Measurements from ENCODE around the gene ZYX. TPM values are rescaled to one million over a fixed set of nuclear protein-coding genes. Genes with fewer than 3 reads are reported as not detected.

The ZYX gene
- polyA plus RNA-seq, 1 donor (not counting 4 experiments of a cell fraction or from before 2014, with no cell fraction given), result 17.6 TPM

DNA sequence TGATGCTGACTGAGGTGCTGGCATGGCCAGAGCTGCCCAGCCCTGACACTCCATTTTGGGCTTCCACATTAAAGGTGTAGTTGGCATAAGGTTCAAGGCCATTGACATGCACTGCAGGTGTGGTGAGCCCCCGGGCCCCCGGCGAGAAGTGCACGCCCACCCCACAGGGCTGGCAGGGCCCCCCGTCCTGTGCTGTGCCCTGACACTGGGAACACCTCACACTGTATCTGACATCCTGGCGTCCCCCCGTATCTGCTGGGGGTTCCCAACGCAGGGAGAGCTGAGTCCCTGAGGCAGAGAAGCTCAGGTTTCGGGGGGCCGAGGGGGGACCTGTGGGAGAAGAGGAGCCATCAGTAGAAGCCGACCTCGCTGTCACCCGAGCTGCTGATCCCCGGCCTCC lies 17.5 kb downstream of the ZYX start:
- peaks cover 22 to 25% of the 10 kb centered on the region in 2 experiments for H3K36me3 ChIP-seq (ENCODE audit: control insufficient read depth in 2 of 2, extremely low read depth in 1 of 2, insufficient read depth in 2 of 2, low read length in 2 of 2)
- no peak overlapping the region for H2AFZ ChIP-seq (ENCODE audit: control insufficient read depth, low read length)
- no peaks in the 10 kb centered on the region for H3K9me3 ChIP-seq (ENCODE audit: control insufficient read depth, low read depth, low read length)
- dilution Hi-C loops (cut with MboI; ENCODE audit: extremely low pct_ligation_motif_present, low sequenced_read_pairs), result no loop called here
- H3K4me2 ChIP-seq (ENCODE audit: control insufficient read depth, extremely low read depth, insufficient read depth, low read depth, low read length), result no peak overlapping the region
- H3K79me2 ChIP-seq (ENCODE audit: control insufficient read depth, insufficient read depth, low read length), result no peaks in the 10 kb centered on the region
- H3K4me3 ChIP-seq (ENCODE audit: control insufficient read depth in 2 of 3, extremely low read depth in 1 of 3, insufficient read depth in 2 of 3, low read depth in 1 of 3, low read length in 3 of 3), result no peak overlapping the region
- H4K20me1 ChIP-seq (ENCODE audit: control insufficient read depth, extremely low read depth, insufficient read depth, low read length), result no peaks in the 10 kb centered on the region
- FAIRE-seq (no peak), DNase-seq (ENCODE audit: low read depth, low spot score) (no peak)
- H3K27ac ChIP-seq (ENCODE audit: control insufficient read depth, insufficient read depth, low read length), result no peak overlapping the region
- H3K9ac ChIP-seq (ENCODE audit: control insufficient read depth, extremely low read depth, insufficient read depth, low read length), result no peak overlapping the region
- no peaks in the 10 kb centered on the region for H3K27me3 ChIP-seq (ENCODE audit: control insufficient read depth, extremely low read depth, insufficient read depth, low read length)
- H3K4me1 ChIP-seq (ENCODE audit: control insufficient read depth, extremely low read depth, insufficient read depth, low read length), result no peaks in the 10 kb centered on the region
- peaks cover 3% of the 10 kb centered on the region for H3K9me1 ChIP-seq (ENCODE audit: control insufficient read depth, extremely low read depth, insufficient read depth, low read length)
- TF ChIP-seq EZH2 (IDR thresholded peaks at IDR 0.05; ENCODE audit: low read length), result no peak
- TF ChIP-seq, protein P1, sequence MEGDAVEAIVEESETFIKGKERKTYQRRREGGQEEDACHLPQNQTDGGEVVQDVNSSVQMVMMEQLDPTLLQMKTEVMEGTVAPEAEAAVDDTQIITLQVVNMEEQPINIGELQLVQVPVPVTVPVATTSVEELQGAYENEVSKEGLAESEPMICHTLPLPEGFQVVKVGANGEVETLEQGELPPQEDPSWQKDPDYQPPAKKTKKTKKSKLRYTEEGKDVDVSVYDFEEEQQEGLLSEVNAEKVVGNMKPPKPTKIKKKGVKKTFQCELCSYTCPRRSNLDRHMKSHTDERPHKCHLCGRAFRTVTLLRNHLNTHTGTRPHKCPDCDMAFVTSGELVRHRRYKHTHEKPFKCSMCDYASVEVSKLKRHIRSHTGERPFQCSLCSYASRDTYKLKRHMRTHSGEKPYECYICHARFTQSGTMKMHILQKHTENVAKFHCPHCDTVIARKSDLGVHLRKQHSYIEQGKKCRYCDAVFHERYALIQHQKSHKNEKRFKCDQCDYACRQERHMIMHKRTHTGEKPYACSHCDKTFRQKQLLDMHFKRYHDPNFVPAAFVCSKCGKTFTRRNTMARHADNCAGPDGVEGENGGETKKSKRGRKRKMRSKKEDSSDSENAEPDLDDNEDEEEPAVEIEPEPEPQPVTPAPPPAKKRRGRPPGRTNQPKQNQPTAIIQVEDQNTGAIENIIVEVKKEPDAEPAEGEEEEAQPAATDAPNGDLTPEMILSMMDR (optimal IDR thresholded peaks at IDR 0.05 in 1 of 3, IDR thresholded peaks at IDR 0.05 in 1 of 3, conservative IDR thresholded peaks at IDR 0.05 in 1 of 3; ENCODE audit: extremely low read depth in 1 of 3, insufficient read depth in 2 of 3, low read length in 3 of 3), result no peak

DNA sequence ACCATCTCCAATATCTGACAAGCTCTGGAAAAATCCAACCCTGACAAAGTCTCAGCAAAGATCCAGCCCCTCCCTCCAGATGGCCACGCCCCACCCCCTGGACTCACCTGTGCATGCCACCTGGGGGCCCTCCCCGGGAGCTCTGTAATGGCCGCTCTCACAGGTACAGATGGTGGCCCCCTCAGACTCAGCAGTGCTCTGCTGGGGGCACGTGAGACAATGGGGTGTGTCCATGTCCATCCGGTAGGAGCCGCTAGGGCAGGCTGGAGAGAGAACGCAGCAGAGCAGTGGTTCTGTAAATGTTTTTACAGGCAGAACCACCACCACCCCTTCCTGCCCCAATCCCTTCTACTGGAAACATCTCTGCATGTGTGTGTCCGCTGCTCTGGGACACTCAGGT lies 18.0 kb downstream of the ZYX start:
- Histone ChIP-seq H3K9me3 (ENCODE audit: control insufficient read depth, low read depth, low read length) (no peaks in the 10 kb centered on the region), H2AFZ (ENCODE audit: control insufficient read depth, low read length) (no peak overlapping the region), H3K36me3 (ENCODE audit: control insufficient read depth in 2 of 2, extremely low read depth in 1 of 2, insufficient read depth in 2 of 2, low read length in 2 of 2) (peaks cover 17 to 22% of the 10 kb centered on the region in 2 experiments), H3K9ac (ENCODE audit: control insufficient read depth, extremely low read depth, insufficient read depth, low read length) (no peak overlapping the region), H3K27me3 (ENCODE audit: control insufficient read depth, extremely low read depth, insufficient read depth, low read length) (no peaks in the 10 kb centered on the region), H3K4me3 (ENCODE audit: control insufficient read depth in 2 of 3, extremely low read depth in 1 of 3, insufficient read depth in 2 of 3, low read depth in 1 of 3, low read length in 3 of 3) (no peak overlapping the region), H3K27ac (ENCODE audit: control insufficient read depth, insufficient read depth, low read length) (no peak overlapping the region), H3K79me2 (ENCODE audit: control insufficient read depth, insufficient read depth, low read length) (no peaks in the 10 kb centered on the region), H3K4me1 (ENCODE audit: control insufficient read depth, extremely low read depth, insufficient read depth, low read length) (no peaks in the 10 kb centered on the region), H4K20me1 (ENCODE audit: control insufficient read depth, extremely low read depth, insufficient read depth, low read length) (no peaks in the 10 kb centered on the region), H3K9me1 (ENCODE audit: control insufficient read depth, extremely low read depth, insufficient read depth, low read length) (peaks cover 3% of the 10 kb centered on the region), H3K4me2 (ENCODE audit: control insufficient read depth, extremely low read depth, insufficient read depth, low read depth, low read length) (no peak overlapping the region)
- TF ChIP-seq, protein P1 (optimal IDR thresholded peaks at IDR 0.05 in 1 of 3, IDR thresholded peaks at IDR 0.05 in 1 of 3, conservative IDR thresholded peaks at IDR 0.05 in 1 of 3; ENCODE audit: extremely low read depth in 1 of 3, insufficient read depth in 2 of 3, low read length in 3 of 3), result no peak
- no peak for TF ChIP-seq EZH2 (IDR thresholded peaks at IDR 0.05; ENCODE audit: low read length)
- DNase-seq (ENCODE audit: low read depth, low spot score) (no peak), FAIRE-seq (no peak)
- dilution Hi-C loops (cut with MboI; ENCODE audit: extremely low pct_ligation_motif_present, low sequenced_read_pairs), result no loop called here
